NCI-H82 treated with DMSO at 0.1 percent for 48 hours (cell line): ENCODE measurements around the gene CIAO2A.
"Not testable (repeated sequence)": the region's sequence is repeated elsewhere in the genome, so short reads cannot be mapped to it uniquely, and the experiment has no call there.

Experiments used
- DNase-seq: peaks from one replicate; lab custom pipeline; 2025; ENCODE audit not compliant: unreplicated experiment; lab: John Stamatoyannopoulos, UW

The CIAO2A gene

GRCh38 chr15:64112073-64112772, 18.6 kb upstream of the CIAO2A start:
- DNase-seq, result no peak

GRCh38 chr15:64111679-64112050, 18.0 kb upstream of the CIAO2A start:
- DNase-seq, result no peak

GRCh38 chr15:64110950-64111678, 17.5 kb upstream of the CIAO2A start:
- DNase-seq, result no peak

- not testable (repeated sequence) for DNase-seq
Measured at GRCh38 chr15:64110108-64110701, 16.6 kb upstream of the CIAO2A start.

- DNase-seq, result no peak
Measured at GRCh38 chr15:64107337-64107736, 13.7 kb upstream of the CIAO2A start.

GRCh38 chr15:64105113-64105704, 11.6 kb upstream of the CIAO2A start:
- no peak for DNase-seq

- no peak for DNase-seq
Measured at GRCh38 chr15:64102497-64102896, 8.9 kb upstream of the CIAO2A start.

GRCh38 chr15:64100958-64101357, 7.3 kb upstream of the CIAO2A start:
- DNase-seq, result no peak

GRCh38 chr15:64099379-64099778, 5.7 kb upstream of the CIAO2A start:
- no peak for DNase-seq

GRCh38 chr15:64096668-64097384, 3.2 kb upstream of the CIAO2A start:
- no peak for DNase-seq

- peak; percentile 83 for DNase-seq
Measured at GRCh38 chr15:64095795-64096667, 2.4 kb upstream of the CIAO2A start, which contains the start of gene SNX1. TSS of gene SNX1 (plus strand) at chr15:64095982. CDS start at chr15:64096014, 32 bp downstream.

GRCh38 chr15:64095431-64095794, 1.8 kb upstream of the CIAO2A start:
- no peak for DNase-seq

GRCh38 chr15:64092864-64093626, 593 bp downstream of the CIAO2A start:
- peak; percentile 40 for DNase-seq

- no peak for DNase-seq
Measured at GRCh38 chr15:64092075-64092820, 1.4 kb downstream of the CIAO2A start.

- no peak for DNase-seq
Measured at GRCh38 chr15:64090527-64090926, 3.1 kb downstream of the CIAO2A start.

GRCh38 chr15:64089543-64090280, 3.9 kb downstream of the CIAO2A start:
- no peak for DNase-seq

- no peak for DNase-seq
Measured at GRCh38 chr15:64082757-64083156, 10.9 kb downstream of the CIAO2A start.

- not testable (repeated sequence) for DNase-seq
Measured at GRCh38 chr15:64073496-64073895, 20.1 kb downstream of the CIAO2A start.
